ENCODE data around the gene CDH13.

CDH13 gene

DNA sequence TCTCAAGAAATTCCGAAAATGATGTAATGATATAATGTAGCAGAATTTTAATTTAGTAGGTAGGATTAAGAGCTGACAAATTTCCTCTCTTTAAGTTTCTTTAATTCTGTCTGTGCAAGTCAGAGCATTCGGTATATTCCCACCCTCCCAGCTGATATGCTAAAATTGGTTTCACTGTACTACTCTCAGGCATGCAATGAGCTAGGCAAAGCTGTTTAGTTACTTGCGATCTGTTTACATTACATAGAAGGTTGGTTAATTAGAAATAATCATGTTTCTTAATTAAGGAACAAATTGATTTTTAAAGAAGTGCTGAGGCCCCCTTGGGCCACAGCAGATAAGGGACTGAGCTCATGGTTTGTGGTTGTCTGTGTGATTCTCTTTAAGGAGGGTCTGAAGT, 748.2 kb downstream of the CDH13 start:
- TF ChIP-seq FOXP2 (optimal IDR thresholded peaks at IDR 0.05; ENCODE audit: borderline replicate concordance, extremely low read depth, extremely low read length, insufficient read depth) = no peak
- TF ChIP-seq TAF1 (IDR thresholded peaks at IDR 0.05; ENCODE audit: borderline replicate concordance, insufficient read depth, low read length) = no peak
- TF ChIP-seq, protein P1, sequence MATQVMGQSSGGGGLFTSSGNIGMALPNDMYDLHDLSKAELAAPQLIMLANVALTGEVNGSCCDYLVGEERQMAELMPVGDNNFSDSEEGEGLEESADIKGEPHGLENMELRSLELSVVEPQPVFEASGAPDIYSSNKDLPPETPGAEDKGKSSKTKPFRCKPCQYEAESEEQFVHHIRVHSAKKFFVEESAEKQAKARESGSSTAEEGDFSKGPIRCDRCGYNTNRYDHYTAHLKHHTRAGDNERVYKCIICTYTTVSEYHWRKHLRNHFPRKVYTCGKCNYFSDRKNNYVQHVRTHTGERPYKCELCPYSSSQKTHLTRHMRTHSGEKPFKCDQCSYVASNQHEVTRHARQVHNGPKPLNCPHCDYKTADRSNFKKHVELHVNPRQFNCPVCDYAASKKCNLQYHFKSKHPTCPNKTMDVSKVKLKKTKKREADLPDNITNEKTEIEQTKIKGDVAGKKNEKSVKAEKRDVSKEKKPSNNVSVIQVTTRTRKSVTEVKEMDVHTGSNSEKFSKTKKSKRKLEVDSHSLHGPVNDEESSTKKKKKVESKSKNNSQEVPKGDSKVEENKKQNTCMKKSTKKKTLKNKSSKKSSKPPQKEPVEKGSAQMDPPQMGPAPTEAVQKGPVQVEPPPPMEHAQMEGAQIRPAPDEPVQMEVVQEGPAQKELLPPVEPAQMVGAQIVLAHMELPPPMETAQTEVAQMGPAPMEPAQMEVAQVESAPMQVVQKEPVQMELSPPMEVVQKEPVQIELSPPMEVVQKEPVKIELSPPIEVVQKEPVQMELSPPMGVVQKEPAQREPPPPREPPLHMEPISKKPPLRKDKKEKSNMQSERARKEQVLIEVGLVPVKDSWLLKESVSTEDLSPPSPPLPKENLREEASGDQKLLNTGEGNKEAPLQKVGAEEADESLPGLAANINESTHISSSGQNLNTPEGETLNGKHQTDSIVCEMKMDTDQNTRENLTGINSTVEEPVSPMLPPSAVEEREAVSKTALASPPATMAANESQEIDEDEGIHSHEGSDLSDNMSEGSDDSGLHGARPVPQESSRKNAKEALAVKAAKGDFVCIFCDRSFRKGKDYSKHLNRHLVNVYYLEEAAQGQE (IDR thresholded peaks at IDR 0.05; ENCODE audit: insufficient read depth in 1 of 2, low read depth in 2 of 2, low read length in 2 of 2) = no peak
- TF ChIP-seq SIN3A (IDR thresholded peaks at IDR 0.05; ENCODE audit: borderline replicate concordance, insufficient read depth, low read length) = no peak
- no peak for TF ChIP-seq POLR2AphosphoS5 (IDR thresholded peaks at IDR 0.05; ENCODE audit: low read depth, low read length)

DNA sequence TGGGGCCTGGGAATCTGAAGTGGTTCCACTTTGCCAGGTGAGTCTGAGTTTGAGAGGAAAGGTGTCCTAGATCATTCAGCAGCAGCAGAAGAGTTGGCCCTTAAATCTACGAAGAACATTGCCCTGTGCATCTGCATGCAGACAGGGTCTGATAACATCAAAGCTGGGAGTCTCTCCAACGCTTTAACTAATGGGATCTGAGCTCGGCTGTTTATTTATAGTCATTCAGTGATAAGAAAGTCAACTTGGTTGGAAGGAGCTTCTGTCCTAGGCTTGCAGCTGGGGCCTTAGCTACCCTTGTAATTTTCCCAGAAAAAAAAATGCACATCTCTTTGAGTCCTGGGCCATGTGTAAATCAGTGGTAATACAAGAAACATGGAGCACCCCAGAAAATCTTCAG, 763.0 kb downstream of the CDH13 start:
- TF ChIP-seq, protein P1 (IDR thresholded peaks at IDR 0.05; ENCODE audit: insufficient read depth in 1 of 2, low read depth in 2 of 2, low read length in 2 of 2) = no peak
- no peak for TF ChIP-seq TAF1 (IDR thresholded peaks at IDR 0.05; ENCODE audit: borderline replicate concordance, insufficient read depth, low read length)
- TF ChIP-seq POLR2AphosphoS5 (IDR thresholded peaks at IDR 0.05; ENCODE audit: low read depth, low read length) = no peak

DNA sequence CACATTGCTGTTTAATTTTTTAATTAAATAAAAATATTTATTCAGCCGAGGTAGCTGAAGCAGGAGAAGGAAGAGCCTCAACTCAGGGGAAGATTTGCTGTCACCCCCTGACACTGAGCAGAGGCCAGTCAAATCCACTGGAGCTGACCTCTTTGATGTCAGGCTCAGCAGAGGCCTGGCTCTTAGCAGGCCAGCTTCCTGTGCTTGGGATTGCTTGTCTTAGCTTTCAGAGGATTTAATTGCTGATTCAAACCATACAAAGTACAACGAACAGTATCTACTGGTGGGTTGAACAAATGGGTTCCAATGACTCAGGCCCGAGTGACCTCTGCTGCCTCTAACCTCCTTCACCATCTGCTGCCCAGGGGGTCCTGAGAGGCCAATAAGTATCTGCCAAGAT, 764.0 kb downstream of the CDH13 start:
- no peak for TF ChIP-seq TAF1 (IDR thresholded peaks at IDR 0.05; ENCODE audit: borderline replicate concordance, insufficient read depth, low read length)
- TF ChIP-seq, protein P1 (IDR thresholded peaks at IDR 0.05; ENCODE audit: insufficient read depth in 1 of 2, low read depth in 2 of 2, low read length in 2 of 2) = no peak
- TF ChIP-seq FOXP2 (optimal IDR thresholded peaks at IDR 0.05; ENCODE audit: borderline replicate concordance, extremely low read depth, extremely low read length, insufficient read depth) = no peak
- no peak for TF ChIP-seq SIN3A (IDR thresholded peaks at IDR 0.05; ENCODE audit: borderline replicate concordance, insufficient read depth, low read length)
- no peak for TF ChIP-seq POLR2AphosphoS5 (IDR thresholded peaks at IDR 0.05; ENCODE audit: low read depth, low read length)

DNA sequence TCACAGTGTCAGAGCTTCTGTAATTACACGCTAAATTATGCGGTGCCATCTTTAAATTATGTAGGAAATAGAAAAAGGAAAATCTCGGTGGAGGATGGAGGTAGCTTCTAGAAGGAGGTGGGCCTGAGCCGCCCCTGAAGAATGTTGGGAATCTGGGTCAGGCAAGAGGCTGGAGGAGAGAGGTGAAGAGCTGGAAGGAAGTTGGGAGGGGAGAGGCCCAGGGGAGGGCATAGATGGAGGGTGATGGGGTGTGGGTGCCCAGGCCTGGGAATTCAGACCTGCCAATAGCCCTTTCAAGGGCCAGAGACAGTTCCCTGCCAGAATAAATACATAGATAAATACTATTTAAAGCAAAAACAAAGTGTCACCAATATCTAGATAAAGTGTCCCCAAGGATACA, 766.0 kb downstream of the CDH13 start:
- TF ChIP-seq SIN3A (IDR thresholded peaks at IDR 0.05; ENCODE audit: borderline replicate concordance, insufficient read depth, low read length) = no peak
- no peak for TF ChIP-seq FOXP2 (optimal IDR thresholded peaks at IDR 0.05; ENCODE audit: borderline replicate concordance, extremely low read depth, extremely low read length, insufficient read depth)
- TF ChIP-seq POLR2AphosphoS5 (IDR thresholded peaks at IDR 0.05; ENCODE audit: low read depth, low read length) = no peak
- no peak for TF ChIP-seq TAF1 (IDR thresholded peaks at IDR 0.05; ENCODE audit: borderline replicate concordance, insufficient read depth, low read length)
- TF ChIP-seq, protein P1 (IDR thresholded peaks at IDR 0.05; ENCODE audit: insufficient read depth in 1 of 2, low read depth in 2 of 2, low read length in 2 of 2) = no peak
